Gastrocnemius medialis (tissue), 4 donors: ENCODE measurements around the gene ANKRD33B.

Source experiments
- POLR2A ChIP-seq, 2 donors: fragments of 450-650 bp; IDR thresholded peaks; one replicate each; pipeline ENCODE4 v1.6.1; 2017; ENCODE audit warnings: antibody characterized with exemption in 2 of 2, mild to moderate bottlenecking in 2 of 2, moderate library complexity in 2 of 2
- TF ChIP-seq, protein P1 (sequence below), 5 experiments: fragments of 450-650 bp in 3 of 5; fragments of 200-600 bp in 2 of 5; sonication (generic) in 2 of 5; IDR thresholded peaks in 4 of 5; conservative IDR thresholded peaks in 1 of 5; 1 replicate in 4 of 5; 2 replicates in 1 of 5; pipeline ENCODE4 v1.5.1; 2016 to 2019; ENCODE audit warnings: antibody characterized with exemption in 5 of 5, mild to moderate bottlenecking in 3 of 5, moderate library complexity in 3 of 5

- TF ChIP-seq, protein P1, sequence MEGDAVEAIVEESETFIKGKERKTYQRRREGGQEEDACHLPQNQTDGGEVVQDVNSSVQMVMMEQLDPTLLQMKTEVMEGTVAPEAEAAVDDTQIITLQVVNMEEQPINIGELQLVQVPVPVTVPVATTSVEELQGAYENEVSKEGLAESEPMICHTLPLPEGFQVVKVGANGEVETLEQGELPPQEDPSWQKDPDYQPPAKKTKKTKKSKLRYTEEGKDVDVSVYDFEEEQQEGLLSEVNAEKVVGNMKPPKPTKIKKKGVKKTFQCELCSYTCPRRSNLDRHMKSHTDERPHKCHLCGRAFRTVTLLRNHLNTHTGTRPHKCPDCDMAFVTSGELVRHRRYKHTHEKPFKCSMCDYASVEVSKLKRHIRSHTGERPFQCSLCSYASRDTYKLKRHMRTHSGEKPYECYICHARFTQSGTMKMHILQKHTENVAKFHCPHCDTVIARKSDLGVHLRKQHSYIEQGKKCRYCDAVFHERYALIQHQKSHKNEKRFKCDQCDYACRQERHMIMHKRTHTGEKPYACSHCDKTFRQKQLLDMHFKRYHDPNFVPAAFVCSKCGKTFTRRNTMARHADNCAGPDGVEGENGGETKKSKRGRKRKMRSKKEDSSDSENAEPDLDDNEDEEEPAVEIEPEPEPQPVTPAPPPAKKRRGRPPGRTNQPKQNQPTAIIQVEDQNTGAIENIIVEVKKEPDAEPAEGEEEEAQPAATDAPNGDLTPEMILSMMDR (IDR thresholded peaks at IDR 0.05 in 4 of 5, conservative IDR thresholded peaks at IDR 0.05 in 1 of 5), result no peak
- no peak for TF ChIP-seq POLR2A (IDR thresholded peaks at IDR 0.05)
Measured at GRCh38 chr5:10527281-10527950, 36.5 kb upstream of the ANKRD33B start.
